Body of pancreas (tissue), 4 donors: ENCODE results near the gene ZNF134. TPM values are rescaled to one million over a fixed set of nuclear protein-coding genes. Genes with fewer than 3 reads are reported as not detected.
A peak's percentile ranks its signal among the peaks of the same experiment; 100 is the strongest.

Experiments
- ATAC-seq: fragments of 150-250 bp; one replicate; pipeline ENCODE4 v1.9.1; 2016
- DNase-seq, 4 donors: peaks; one replicate each; pipeline ENCODE4 v3.0.0-alpha.2; 2019
- H3K27ac ChIP-seq, 4 donors: fragments of 200-600 bp; sonication (generic); 1 replicate in 3 of 4; 2 replicates in 1 of 4; pipeline versions ENCODE4 v1.5.1 to v1.6.1; 2016 to 2019; ENCODE audit warnings: mild to moderate bottlenecking in 1 of 4, mixed read lengths in 1 of 4, moderate library complexity in 1 of 4
- H3K27me3 ChIP-seq, 2 donors: fragments of 200-600 bp; sonication (generic); one replicate each; pipeline ENCODE4 v1.6.0; 2016; ENCODE audit warnings: mild to moderate bottlenecking in 1 of 2
- H3K36me3 ChIP-seq, 2 donors: fragments of 200-600 bp; sonication (generic); replicated peaks in 1 of 2; 2 replicates each; pipeline ENCODE4 v1.5.1; 2016; ENCODE audit warnings: low read depth in 2 of 2; ENCODE audit not compliant: insufficient read depth in 1 of 2
- H3K4me1 ChIP-seq: fragments of 200-600 bp; sonication (generic); one replicate; pipeline ENCODE4 v1.6.0; 2016
- H3K4me3 ChIP-seq, 2 donors: fragments of 200-600 bp; sonication (generic); 1 replicate in 1 of 2; 2 replicates in 1 of 2; pipeline ENCODE4 v1.5.1; 2016 to 2019
- H3K9me3 ChIP-seq, 3 donors: fragments of 200-600 bp; sonication (generic); 1 replicate in 2 of 3; 2 replicates in 1 of 3; pipeline ENCODE4 v1.5.1; 2016
- POLR2A ChIP-seq, 3 donors: fragments of 450-650 bp; IDR thresholded peaks; one replicate each; pipeline ENCODE4 v1.6.1; 2016; ENCODE audit warnings: antibody characterized with exemption in 3 of 3, mild to moderate bottlenecking in 2 of 3
- WGBS, 2 donors: methylation state at CpG; one replicate each; pipeline ENCODE4 v1.1.5; 2017; 5-methylcytosine and 5-hydroxymethylcytosine counted together
- intact Hi-C: fragments of 100-400 bp; cut with DNase I; formaldehyde crosslinking; loops from one replicate; pipeline ENCODE4 v1.15.1; 2023
- total RNA-seq, 2 donors: library from RNA; depleted of rRNA; stranded (reverse); fragments of >200 nt; gene quantifications; one replicate each; pipeline ENCODE4 v1.1.0, GENCODE V29; 2016
- TF ChIP-seq, protein P1 (sequence below), 7 experiments: fragments of 450-650 bp in 4 of 7; fragments of 200-600 bp in 3 of 7; sonication (generic) in 3 of 7; IDR thresholded peaks; one replicate each; pipeline ENCODE4 v1.5.1; 2016 to 2019; ENCODE audit warnings: antibody characterized with exemption in 7 of 7

The ZNF134 gene
- total RNA-seq, 2 donors from 2014 or later = 6.6 to 10.9 TPM

DNA sequence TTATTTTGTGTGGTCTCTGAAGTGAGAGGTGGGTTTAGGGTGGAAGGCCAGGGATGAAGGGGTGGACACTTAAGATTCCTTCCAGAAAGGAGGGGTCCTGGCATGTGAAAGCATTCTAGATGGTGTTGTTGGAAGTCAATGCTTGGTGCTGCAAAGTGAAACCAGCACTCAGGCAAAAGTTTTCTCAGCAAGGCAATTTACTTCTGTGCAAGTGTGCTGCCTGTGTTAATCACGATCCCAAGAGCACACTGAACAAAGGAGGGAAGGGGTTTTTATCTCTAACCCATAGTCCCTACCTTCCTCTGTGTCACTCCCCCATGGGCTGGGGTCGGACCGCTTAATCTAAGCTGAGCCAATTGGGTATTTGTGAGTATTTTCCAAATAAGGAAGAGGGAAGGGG lies 1.3 kb downstream of the ZNF134 start:
- H3K4me1 ChIP-seq = peaks cover 12% of the 10 kb centered on the region
- intact Hi-C loops = no loop called here
- DNase-seq (no peak), ATAC-seq (no peak)
- H3K9me3 ChIP-seq = peaks cover 0 to 56% (median 2%) of the 10 kb centered on the region in 3 donors
- no peaks in the 10 kb centered on the region for H3K27me3 ChIP-seq
- WGBS, 2 donors = 83 to 97% methylated on average over 3 of the region's 3 CpGs
- H3K27ac ChIP-seq = no peak overlapping the region
- peaks cover 13 to 24% of the 10 kb centered on the region in 2 donors for H3K36me3 ChIP-seq
- no peak overlapping the region for H3K4me3 ChIP-seq
- TF ChIP-seq, protein P1, sequence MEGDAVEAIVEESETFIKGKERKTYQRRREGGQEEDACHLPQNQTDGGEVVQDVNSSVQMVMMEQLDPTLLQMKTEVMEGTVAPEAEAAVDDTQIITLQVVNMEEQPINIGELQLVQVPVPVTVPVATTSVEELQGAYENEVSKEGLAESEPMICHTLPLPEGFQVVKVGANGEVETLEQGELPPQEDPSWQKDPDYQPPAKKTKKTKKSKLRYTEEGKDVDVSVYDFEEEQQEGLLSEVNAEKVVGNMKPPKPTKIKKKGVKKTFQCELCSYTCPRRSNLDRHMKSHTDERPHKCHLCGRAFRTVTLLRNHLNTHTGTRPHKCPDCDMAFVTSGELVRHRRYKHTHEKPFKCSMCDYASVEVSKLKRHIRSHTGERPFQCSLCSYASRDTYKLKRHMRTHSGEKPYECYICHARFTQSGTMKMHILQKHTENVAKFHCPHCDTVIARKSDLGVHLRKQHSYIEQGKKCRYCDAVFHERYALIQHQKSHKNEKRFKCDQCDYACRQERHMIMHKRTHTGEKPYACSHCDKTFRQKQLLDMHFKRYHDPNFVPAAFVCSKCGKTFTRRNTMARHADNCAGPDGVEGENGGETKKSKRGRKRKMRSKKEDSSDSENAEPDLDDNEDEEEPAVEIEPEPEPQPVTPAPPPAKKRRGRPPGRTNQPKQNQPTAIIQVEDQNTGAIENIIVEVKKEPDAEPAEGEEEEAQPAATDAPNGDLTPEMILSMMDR (IDR thresholded peaks at IDR 0.05) = no peak
- TF ChIP-seq POLR2A (IDR thresholded peaks at IDR 0.05) = no peak

DNA sequence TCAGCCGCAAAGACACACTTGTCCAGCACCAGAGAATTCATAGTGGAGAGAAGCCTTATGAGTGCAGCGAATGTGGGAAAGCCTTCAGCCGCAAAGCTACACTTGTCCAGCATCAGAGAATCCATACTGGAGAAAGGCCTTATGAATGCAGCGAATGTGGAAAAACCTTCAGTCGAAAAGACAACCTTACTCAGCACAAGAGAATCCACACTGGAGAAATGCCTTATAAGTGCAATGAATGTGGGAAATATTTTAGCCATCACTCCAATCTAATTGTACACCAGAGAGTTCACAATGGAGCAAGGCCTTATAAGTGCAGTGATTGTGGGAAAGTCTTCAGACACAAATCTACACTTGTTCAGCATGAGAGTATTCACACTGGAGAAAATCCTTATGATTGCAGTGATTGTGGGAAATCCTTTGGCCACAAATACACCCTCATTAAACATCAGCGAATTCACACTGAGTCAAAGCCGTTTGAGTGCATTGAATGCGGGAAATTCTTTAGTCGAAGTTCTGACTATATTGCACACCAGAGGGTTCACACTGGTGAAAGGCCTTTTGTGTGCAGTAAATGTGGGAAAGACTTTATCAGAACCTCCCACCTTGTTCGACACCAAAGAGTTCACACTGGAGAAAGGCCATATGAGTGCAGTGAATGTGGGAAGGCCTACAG lies 6.8 kb downstream of the ZNF134 start:
- Histone ChIP-seq H3K9me3 (peaks cover 0 to 89% (median 6%) of the 10 kb centered on the region in 3 donors), H3K27me3 (no peaks in the 10 kb centered on the region), H3K27ac (no peak overlapping the region), H3K4me3 (no peak overlapping the region), H3K4me1 (no peaks in the 10 kb centered on the region), H3K36me3 (peaks cover 18 to 46% of the 10 kb centered on the region in 2 donors)
- TF ChIP-seq, protein P1 (IDR thresholded peaks at IDR 0.05) = no peak
- 95 to 99% methylated on average over 10 of the region's 10 CpGs for WGBS, 2 donors
- intact Hi-C loops = no loop called here
- no peak for ATAC-seq
- DNase-seq = no peak

DNA sequence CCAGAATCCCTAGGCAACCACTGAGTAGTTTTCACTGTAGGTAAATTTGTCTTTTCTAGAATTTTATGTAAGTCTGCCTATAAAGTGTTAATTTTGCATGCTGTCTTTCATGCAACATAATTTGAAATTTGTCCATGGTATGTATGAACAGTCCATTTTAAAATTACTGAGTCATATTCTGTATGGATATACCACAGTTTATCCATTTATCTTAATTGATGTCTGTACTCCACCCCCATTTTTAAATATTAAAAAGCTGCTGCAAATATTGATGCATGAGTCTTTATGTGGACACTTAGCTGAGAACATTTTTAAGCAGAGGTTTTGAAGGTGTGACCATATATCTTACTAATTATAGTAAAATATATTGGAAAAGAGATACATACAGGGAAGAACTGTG lies 9.0 kb downstream of the ZNF134 start:
- TF ChIP-seq, protein P1 (IDR thresholded peaks at IDR 0.05) = no peak
- no peak for TF ChIP-seq POLR2A (IDR thresholded peaks at IDR 0.05)
- DNase-seq (no peak), ATAC-seq (no peak)
- no peak overlapping the region for H3K27ac ChIP-seq
- no peak overlapping the region for H3K4me3 ChIP-seq
- peaks cover 0 to 66% (median 6%) of the 10 kb centered on the region in 3 donors for H3K9me3 ChIP-seq
- H3K27me3 ChIP-seq = no peaks in the 10 kb centered on the region
- H3K4me1 ChIP-seq = no peaks in the 10 kb centered on the region
- peaks cover 18 to 41% of the 10 kb centered on the region in 2 donors for H3K36me3 ChIP-seq
- intact Hi-C loops = no loop called here

GRCh38 chr19:57632987-57633831 lies 19.2 kb downstream of the ZNF134 start, which contains the start of gene ZNF211:
ZNF211 (plus strand) TSS chr19:57633168; CDS start chr19:57633347, 179 bp downstream.
- H3K27me3 ChIP-seq = no peaks in the 10 kb centered on the region
- H3K9me3 ChIP-seq = peaks cover 0 to 17% (median 0%) of the 10 kb centered on the region in 3 donors
- 1 to 5% methylated on average over 14 to 46 of the region's 59 CpGs for WGBS, 2 donors
- peaks cover 0 to 9% of the 10 kb centered on the region in 2 donors for H3K36me3 ChIP-seq
- H3K4me3 ChIP-seq = peak within 1 kb of the TSS; percentile 48 to 89
- TF ChIP-seq POLR2A (IDR thresholded peaks at IDR 0.05) = peak in 2 of 3 donors; percentile 42 to 44
- TF ChIP-seq, protein P1 (IDR thresholded peaks at IDR 0.05) = no peak
- H3K27ac ChIP-seq = peak within 1 kb of the TSS; percentile 46 to 72 (median 71)
- peak; percentile 88 to 95 (median 92) for DNase-seq
- H3K4me1 ChIP-seq = peaks cover 8% of the 10 kb centered on the region
- intact Hi-C loops = no loop called here
- ATAC-seq = peak; percentile 99
